ENCODE measurements around the gene SRGAP3.

Gene SRGAP3

DNA sequence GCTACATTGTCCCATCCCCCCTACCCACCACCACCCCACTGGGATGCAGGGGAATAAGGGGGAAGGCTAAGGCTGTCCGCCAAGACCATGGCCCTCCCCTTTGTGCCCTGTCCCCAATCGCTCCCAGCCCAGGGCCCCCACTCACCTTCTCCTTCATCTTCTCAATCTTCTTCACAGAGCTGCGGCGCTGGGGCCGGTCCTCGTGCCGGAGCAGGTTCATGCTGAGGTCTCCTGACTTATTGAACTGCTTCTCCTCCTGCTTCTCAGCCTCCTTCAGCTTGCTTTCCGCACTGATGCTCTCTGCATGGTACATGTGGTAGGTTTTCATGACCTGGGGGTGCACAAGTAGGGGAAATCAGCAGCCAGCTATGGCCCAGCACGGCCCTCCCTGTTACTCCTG, 185.2 kb downstream of the SRGAP3 start:
- no peak for DNase-seq (ENCODE audit: low read depth in 2 of 3, low spot score in 1 of 3)

DNA sequence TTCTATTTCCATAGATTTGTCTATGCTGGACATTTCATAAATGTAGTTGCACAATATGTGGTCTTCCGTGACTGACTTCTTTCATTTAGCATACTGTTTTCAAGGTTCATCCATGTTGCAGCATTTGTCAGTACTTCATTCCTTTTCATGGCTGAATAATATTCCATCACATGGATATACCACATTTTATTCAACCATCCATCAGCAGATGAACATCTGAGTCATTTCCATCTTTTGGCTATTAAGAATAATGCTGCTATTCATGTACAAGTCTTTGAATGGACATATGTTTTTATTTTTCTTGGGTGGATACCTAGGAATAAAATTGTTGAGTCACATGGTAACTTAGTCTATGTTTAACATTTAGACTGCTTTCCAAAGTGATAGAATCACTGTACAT, 186.9 kb downstream of the SRGAP3 start:
- DNase-seq (ENCODE audit: low read depth in 2 of 3, low spot score in 1 of 3): no peak

DNA sequence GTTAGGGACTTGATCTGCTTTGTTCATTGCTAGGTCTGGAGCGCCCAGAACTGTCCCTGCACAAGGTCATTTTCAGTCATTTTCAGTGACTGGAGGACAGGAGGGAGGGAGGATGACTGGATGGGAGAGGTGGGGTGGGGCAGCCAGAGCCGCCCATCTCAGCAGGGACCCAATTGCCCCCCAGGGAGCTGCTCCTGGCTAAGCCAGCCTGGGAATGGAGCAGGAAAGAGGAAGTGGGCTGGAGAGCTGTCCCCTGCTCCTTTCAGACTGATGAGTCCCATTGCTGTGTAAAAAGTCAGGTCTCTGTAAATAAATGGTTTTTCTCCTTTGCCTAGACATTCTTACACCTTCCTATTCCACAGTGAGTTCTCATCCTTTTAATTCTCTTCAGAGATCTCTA, 187.8 kb downstream of the SRGAP3 start:
- no peak for DNase-seq (ENCODE audit: low read depth in 2 of 3, low spot score in 1 of 3)

DNA sequence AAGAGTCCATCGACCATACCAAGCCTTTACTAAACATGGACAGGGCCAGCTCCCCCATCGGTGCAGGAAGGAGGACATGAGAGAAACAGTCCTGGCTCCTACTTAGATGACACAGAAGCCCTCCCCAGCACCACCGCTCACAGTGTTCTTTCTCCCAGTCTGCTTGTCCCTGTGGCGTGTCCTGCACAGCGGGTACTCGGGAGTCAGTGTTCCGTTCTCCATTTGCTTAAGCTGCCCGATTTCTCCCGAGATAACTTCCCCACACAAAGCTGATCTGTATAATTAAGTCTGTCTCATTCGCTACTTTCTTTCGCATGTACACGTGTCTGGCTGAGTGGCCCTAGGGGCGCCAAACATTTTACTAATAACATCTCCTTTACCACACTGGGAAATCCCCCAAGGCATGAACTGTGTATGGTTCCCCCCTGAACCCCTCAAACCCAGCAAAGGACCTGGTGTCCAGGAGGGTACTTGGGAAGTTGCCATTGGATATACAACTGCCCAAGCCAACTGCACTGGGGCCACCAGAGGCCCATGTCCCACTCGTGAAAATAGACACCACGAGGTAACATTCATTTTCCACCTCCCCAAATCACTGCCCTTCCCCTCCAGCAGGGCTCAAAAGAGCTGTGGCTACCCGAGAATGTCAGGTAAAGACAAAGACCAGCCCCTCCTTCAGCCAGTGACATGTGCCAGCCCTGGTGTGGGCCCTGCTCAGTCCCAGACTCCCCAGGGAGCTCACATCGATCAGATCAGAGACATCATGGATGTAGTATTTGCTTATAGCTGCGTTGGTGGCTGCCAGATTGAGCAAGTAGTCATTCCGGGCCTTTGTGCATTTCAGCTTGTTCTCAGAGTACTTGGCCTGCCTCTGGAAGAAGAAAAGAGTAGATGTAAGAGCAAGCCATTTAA, 189.7 kb downstream of the SRGAP3 start:
- DNase-seq (ENCODE audit: low read depth in 2 of 3, low spot score in 1 of 3): no peak

DNA sequence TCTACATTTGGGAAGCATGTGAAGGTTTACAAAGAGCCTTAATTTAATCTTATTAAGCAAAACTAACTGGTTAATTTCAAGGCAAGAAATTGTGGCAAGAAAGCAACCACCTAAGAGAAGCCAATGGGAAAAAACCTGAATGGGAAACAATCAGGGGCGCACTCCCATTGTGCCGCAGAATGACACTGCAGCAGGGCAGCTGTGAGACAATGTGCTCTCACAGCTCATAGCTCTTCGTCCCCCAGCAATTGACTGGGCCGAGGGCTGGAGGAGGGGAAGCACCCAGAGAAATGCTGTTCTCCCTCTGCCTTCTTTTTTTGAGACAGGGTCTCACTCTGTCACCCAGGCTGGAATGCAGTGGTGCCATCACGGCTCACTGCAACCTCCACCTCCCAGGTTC, 192.9 kb downstream of the SRGAP3 start:
- DNase-seq (ENCODE audit: low read depth in 2 of 3, low spot score in 1 of 3): no peak

DNA sequence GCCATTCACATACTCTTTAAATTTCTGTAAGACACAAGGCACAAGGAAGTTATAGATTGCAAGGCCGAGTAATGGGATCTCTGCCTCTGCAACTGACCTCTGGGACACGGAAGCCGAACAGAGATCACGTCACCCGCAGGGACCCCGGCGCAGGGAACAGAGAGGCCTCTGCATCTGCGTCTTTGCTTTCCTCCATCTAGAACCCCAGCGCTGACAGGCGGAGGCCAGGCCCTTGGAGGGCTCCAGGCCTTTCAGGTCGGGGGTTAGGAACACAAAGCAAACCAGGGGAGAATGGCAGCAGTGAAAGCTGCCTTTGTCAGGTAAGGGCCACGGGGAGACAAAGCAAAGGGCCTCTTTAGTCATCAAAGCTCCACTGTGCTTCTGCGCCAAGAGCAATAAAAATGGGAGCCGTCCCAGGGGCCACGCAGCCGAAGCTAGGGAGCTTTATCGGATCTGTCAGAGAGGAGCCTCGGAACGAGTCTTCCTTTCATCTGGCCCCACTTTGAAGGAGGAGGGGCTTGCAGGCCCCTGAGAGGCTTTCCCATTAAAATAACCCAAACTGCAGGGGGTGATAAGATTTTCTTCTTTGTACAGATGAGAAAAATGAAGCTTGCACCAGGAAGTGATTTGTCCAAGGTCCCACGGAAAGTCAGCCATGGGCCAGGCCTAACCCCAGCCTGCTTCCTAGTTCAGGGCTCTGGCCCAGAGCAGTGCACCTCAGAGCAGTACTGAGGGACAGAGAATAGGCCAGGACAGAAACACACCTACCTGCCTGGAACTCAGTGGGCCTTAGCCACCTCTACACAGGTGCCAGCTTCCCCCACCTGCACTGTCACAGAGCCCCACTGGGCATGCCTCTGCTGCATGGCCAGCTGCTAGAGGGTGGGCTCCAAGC, 201.7 kb downstream of the SRGAP3 start:
- DNase-seq (ENCODE audit: low read depth in 2 of 3, low spot score in 1 of 3): no peak

DNA sequence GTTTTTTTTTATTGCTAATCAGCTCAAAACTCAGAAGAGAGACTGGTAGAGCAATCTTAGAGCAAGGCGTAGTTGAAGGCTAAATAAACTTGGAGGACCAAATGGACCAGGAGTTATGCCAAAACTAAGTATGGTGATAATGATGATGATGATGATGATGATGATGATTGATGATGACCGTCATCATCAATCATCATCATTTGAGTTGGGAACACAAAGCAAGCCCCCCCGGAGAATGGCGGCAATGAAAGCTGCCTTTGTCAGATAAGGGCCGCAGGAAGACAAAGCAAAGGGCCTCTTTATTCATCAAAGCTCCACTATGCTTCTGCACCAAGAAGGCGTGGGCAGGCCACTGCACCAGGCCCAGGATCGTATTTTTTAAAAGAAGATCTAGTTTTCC, 204.1 kb downstream of the SRGAP3 start:
- no peak for DNase-seq (ENCODE audit: low read depth in 2 of 3, low spot score in 1 of 3)

DNA sequence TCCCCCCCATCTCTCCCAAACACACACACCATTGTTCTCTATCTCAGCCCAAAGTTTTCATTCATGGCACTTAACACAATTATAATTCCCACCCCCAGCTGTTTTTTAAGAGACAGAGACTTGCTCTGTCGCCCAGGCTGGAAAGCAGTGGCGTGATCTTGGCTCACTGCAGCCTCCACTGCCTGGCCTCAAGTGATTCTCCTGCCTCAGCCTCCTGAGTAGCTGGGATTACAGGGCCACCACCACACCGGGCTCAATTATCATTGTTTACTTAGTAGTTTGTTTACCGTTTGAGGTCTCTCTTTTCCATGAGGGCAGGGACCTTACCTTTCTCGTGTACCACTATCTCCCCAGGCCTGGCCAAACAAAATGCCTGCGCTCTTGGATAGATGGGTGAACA, 206.4 kb downstream of the SRGAP3 start:
- no peak for DNase-seq (ENCODE audit: low read depth in 2 of 3, low spot score in 1 of 3)

DNA sequence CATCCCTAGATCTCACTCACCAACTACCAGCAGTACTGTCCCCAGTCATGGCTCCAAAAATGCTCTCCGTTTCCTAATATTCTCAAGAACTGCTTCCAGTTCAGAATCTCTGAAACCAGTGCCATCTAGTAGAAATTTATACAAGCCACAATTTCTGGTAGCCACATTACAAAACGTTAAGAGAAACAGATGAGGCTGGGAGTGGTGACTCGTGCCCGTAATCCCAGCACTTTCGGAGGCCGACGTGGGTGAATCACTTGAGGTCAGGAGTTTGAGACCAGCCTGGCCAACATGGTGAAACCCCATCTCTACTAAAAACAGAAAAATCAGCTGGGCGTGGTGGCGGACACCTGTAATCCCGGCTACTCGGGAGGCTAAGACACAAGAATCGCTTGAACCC, 207.8 kb downstream of the SRGAP3 start:
- no peak for DNase-seq (ENCODE audit: low read depth in 2 of 3, low spot score in 1 of 3)

DNA sequence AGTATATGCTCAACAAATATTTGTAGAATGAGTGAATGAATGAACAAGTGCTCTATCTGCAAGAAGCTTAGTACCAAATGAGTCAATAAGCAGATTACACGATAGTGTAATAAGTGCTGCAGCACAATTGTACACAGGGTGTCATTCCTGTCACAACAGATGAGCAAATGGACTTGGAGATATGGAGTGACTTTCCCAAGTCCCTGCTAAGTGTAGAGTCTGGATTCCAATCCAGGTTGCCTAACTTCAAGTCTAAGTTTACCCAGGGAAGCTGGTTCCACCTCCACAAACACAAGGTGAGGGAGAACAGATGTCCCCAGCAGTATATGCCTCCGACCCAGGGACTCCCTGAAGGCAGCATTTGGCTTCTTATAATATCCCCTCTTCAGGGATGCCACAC, 208.4 kb downstream of the SRGAP3 start:
- DNase-seq (ENCODE audit: low read depth in 2 of 3, low spot score in 1 of 3): no peak

DNA sequence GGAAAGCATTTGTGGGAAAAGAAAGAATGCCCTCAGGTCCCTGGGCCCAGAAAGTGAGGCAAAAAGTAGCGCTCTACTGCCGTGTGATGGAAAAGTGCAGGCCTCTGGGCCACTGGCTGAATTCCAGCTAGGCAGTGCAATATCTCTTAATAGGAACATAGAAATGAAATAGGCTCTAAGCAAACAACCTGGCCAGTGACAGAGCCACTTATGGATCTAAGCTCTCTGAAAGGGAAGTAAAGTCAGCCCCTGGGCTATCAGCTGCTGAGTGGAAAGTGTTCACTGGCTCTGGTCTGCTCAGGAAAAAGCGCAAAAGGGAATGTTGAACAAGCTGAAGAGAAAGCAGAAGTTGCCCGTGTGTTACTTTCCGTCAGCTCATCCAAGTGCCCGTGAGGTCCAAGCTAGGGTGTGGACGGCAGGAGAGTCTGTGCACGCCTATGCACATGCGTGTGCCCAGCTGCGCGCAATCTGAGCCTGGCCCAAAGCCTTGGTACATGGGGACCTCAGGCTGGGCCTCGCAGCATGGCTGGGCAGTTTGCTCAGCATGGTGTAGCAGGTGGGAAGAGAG, 212.2 kb downstream of the SRGAP3 start:
- DNase-seq (ENCODE audit: low read depth in 2 of 3, low spot score in 1 of 3): no peak

DNA sequence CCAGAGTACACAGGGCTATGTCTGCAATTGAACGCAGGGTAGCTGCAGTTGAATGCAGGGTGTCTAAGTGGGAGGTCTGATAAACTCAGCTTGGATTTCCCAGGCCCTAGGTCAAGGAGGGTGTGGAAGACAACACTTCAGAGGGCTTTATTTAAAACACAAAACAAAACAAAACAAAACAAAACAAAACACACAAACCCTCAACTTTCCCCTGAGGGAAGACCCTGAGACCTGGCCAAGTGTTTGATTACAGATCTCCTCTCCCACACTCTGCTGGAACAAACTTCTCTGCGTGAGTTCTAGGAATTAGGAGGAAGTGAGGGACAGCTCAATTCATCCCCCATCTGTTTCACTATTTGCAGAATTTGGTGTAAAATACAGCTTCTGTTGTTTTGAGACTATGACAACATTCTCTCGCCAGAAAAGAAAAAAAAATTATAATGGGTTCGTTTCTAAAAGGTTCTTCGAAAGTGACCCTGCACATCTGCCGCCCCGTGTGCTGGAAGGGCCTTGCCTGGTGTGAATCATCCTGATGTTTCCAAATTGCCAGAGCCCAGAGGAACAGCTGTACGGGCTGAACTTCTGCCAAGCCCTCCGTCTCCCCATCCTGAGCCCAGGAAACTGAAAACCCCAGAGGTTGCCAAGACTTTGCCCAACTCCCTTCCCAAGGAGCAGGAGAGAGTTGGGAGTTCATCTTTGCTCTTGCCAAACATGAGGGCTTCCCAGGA, 212.9 kb downstream of the SRGAP3 start:
- no peak for DNase-seq (ENCODE audit: low read depth in 2 of 3, low spot score in 1 of 3)

DNA sequence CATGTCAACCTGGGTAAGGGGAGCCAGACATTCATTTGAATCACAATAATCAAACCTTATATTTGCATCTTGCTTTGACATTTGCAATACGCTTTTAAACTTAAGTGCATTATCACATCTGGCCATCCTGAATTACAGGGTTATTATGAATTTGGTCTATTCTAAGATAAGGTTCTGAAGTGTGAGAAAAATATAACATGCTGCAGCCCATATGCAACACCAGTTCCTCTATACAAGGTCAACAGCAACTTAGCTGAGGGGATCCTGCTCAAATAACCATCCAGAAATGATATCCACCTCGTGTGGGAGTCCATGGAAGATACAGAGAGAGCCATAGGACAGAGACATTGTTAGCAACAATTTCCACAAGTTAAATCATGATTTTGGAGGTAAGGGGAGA, 213.5 kb downstream of the SRGAP3 start:
- no peak for DNase-seq (ENCODE audit: low read depth in 2 of 3, low spot score in 1 of 3)

DNA sequence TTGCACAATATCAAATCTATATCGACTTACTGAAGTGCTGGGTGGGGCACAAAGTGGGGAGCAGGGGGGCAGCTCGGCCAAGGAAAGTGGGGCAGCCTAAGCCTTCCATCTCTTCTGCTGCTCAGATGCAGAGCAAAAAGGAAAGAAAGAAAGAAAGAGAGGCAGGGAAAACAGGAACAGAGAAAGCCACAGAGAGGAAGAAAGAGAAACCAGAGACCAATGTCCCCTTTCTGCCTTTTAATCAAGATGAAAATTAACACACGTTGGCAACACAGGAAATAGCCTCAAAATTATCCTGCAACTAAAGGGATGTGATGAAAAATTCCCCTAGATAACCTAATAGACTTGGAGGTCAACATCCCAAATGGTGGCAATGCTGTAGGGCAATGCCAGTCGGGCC, 214.0 kb downstream of the SRGAP3 start:
- DNase-seq (ENCODE audit: low read depth in 2 of 3, low spot score in 1 of 3): no peak

DNA sequence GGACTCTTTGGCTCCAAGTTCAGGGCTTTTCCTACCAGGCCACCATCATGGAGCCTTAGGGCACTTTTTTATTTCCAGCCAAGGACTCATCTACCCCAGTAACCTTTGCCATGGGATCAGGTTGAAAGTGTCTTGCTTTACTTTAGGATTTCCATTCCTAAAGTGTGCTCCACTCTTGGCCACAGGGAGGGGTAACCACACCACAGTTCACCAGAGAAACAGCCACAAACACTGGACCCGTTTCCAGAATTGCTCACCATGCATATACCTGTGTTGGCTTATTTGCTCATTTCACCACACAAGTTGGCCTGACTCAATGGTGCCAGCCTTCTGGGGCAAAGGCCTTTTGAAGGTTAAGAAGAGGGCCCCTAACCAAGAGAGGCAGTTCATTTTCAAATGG, 215.6 kb downstream of the SRGAP3 start:
- DNase-seq (ENCODE audit: low read depth in 2 of 3, low spot score in 1 of 3): no peak

DNA sequence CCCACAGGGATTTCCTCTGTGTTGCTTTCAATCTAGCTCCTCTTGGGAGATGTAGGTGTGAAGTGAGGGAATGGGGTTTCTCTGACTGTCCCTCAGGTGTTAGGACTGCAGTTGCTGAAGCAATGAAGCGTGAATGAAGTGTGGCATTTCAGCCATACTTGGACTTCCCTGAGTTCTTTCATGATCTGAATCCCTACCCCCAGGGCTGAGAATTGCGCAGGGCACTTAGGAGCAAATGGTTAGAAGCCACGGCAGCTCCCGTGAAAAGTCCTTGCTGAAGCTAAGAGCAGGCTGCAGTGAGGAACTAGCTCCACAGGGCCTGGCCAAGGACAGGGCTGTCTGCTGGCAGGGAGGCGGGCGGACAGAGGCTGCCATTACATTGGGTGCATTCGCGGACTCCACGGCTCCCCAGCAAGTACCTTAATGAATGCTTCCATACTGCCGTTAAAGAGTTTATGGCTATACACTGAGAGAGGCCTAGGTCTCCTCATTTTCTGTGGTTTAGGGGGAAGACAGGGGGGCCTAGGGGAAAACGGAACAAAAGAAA, 217.1 kb downstream of the SRGAP3 start:
- DNase-seq (ENCODE audit: low read depth in 2 of 3, low spot score in 1 of 3): no peak

DNA sequence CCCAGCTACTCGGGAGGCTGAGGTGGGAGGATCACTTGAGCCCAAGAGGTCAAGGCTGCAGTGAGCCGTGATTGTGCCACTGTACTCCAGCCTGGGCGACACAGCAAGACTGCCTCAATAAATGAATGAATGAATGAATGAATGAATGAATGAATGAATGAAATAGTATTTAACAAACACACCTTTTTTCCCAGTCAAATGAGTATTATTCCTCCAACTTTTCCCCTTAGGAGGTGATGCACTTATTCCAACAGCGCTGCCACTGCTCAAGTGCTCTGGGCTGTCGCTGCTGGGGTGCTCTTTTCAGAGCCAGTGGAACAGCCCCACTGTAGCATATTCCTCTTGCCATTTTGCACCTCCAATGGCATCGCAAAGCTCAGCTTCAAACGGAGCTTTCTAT, 219.4 kb downstream of the SRGAP3 start:
- DNase-seq (ENCODE audit: low read depth in 2 of 3, low spot score in 1 of 3): no peak

DNA sequence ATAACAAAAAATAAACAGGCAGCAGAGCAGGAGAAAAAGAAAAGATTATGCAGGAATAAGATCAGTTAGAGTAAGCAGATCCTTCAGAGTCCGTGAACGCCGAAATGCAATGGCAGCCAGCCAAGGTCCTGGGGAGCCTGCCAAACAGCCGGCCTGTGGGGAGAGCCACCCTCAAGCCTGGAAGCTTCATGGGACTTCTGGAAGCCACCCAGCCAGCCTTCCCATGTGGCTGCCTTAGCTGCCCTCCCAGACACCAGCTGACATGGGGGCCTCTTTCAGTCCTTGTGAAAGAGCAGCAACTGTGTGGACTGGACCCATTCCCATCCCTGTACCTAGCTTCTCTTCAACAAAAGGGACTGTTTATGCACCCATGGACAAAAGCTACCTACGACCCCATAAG, 221.3 kb downstream of the SRGAP3 start:
- no peak for DNase-seq (ENCODE audit: low read depth in 2 of 3, low spot score in 1 of 3)

DNA sequence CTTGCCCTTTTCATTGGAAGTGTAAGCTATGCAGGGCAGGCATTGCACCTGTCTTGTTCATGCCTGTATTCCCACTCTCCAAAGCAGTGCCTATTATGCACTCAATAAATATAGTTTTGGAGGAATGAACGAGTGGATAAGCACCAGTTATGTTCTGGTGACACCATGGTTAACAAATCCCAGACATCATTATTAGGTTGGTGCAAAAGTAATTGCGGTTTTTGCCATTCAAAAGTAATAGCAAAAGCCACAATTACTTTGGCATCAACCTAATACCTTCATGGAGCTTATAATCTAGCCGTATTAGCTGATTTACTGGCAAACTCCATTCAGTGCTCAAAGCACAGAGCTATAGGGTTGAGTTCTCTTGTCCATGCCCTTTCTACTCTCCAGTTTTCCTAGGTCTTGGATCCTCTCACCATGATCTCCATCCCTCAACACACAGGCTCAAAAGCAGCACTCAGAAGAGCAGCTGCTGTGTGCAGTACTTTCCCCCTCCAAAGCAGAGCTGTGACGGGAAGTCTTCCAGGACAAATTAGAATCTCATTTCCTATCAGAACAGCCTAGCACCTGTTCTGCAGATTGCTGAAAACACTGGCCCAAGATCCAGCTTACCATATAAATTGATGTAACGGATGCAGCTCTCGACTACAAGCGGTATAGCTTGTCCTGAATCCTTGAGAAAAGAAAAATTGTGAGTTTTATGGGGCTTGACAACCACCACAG, 223.0 kb downstream of the SRGAP3 start:
- no peak for DNase-seq (ENCODE audit: low read depth in 2 of 3, low spot score in 1 of 3)

DNA sequence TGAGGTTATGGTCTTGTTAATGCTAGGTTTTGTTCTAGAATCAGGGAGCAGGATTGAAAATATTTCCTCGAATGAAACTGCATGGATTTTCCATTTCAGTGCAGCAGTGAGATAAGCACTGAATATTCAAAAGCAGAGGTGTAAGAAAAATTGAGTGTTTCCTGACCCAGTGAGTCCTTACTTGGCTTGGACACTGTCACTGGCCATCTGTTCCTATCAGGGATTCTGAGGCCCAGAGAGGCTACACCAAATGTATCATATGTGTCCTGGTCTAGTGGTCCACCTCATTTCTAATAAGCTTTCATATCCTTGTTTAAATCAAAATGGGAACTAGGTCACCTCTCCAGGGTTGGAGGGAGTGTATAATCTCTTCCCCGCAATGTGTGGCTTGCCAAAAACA, 225.1 kb downstream of the SRGAP3 start:
- no peak for DNase-seq (ENCODE audit: low read depth in 2 of 3, low spot score in 1 of 3)
